K562 (cell line): ENCODE measurements around the gene RND1. TPM values are rescaled to one million over a fixed set of nuclear protein-coding genes. Genes with fewer than 3 reads are reported as not detected.

Source experiments
- BCLAF1 ChIP-seq, 2 experiments: fragments of 450-650 bp in 1 of 2; IDR thresholded peaks; 2 replicates each; pipeline ENCODE4 v1.6.1; 2011 to 2017; ENCODE audit warnings: low read depth in 2 of 2, antibody characterized with exemption in 1 of 2, borderline replicate concordance in 1 of 2, low read length in 1 of 2, mild to moderate bottlenecking in 1 of 2, mixed read lengths in 1 of 2; ENCODE audit not compliant: control insufficient read depth in 1 of 2
- CREM ChIP-seq: IDR thresholded peaks from 2 replicates; pipeline ENCODE4 v1.6.1; 2014; ENCODE audit warnings: antibody characterized with exemption, low read depth
- DEAF1 ChIP-seq: fragments of 450-650 bp; formaldehyde crosslinking; IDR thresholded peaks from 2 replicates; pipeline ENCODE4 v1.4.0; 2020; ENCODE audit warnings: mild to moderate bottlenecking, moderate library complexity
- FOXP1 ChIP-seq: sonication (generic); formaldehyde crosslinking; IDR thresholded peaks from 2 replicates; pipeline ENCODE4 v1.8.0; 2022; ENCODE audit warnings: mild to moderate bottlenecking, missing genetic modification reagents
- HNRNPL ChIP-seq: fragments of 200-400 bp; formaldehyde crosslinking; IDR thresholded peaks from 2 replicates; pipeline ENCODE4 v1.6.1; 2017; ENCODE audit warnings: low read depth, mild to moderate bottlenecking, low read length
- MAX ChIP-seq: sonication (generic); formaldehyde crosslinking; IDR thresholded peaks from 2 replicates; pipeline ENCODE4 v1.9.0; 2022; ENCODE audit warnings: mild to moderate bottlenecking, missing genetic modification reagents
- MTA3 ChIP-seq: fragments of 450-650 bp; formaldehyde crosslinking; IDR thresholded peaks from 2 replicates; pipeline ENCODE4 v1.6.1; 2017; ENCODE audit warnings: mild to moderate bottlenecking, borderline replicate concordance
- NONO ChIP-seq, 2 experiments: fragments of 200-400 bp in 1 of 2; fragments of 450-650 bp in 1 of 2; formaldehyde crosslinking in 1 of 2; IDR thresholded peaks; 2 replicates each; pipeline ENCODE4 v1.6.1; 2017; ENCODE audit warnings: low read depth in 2 of 2, mild to moderate bottlenecking in 2 of 2, moderate library complexity in 2 of 2, low read length in 1 of 2
- PHF20 ChIP-seq: fragments of 450-650 bp; IDR thresholded peaks from 2 replicates; pipeline ENCODE4 v1.6.1; 2018; ENCODE audit not compliant: partially characterized antibody
- SMARCA4 ChIP-seq: fragments of 450-650 bp; IDR thresholded peaks from 2 replicates; pipeline ENCODE4 v1.6.1; 2016
- SP1 ChIP-seq: sonication (generic); formaldehyde crosslinking; IDR thresholded peaks from 2 replicates; pipeline ENCODE4 v1.8.1; 2022; ENCODE audit warnings: mild to moderate bottlenecking, missing genetic modification reagents
- TEAD1 ChIP-seq, 2 experiments: fragments of 450-650 bp in 1 of 2; sonication (generic) in 1 of 2; formaldehyde crosslinking; IDR thresholded peaks; 2 replicates each; pipeline versions ENCODE4 v1.4.0 to v1.8.0; 2020 to 2022; ENCODE audit warnings: mild to moderate bottlenecking in 2 of 2, missing genetic modification reagents in 1 of 2
- THRAP3 ChIP-seq: fragments of 450-650 bp; IDR thresholded peaks from 2 replicates; pipeline ENCODE4 v1.6.1; 2016; ENCODE audit warnings: mild to moderate bottlenecking, inconsistent platforms, borderline replicate concordance
- ZC3H4 ChIP-seq: sonication (generic); formaldehyde crosslinking; IDR thresholded peaks from 2 replicates; pipeline ENCODE4 v1.9.0; 2021; ENCODE audit warnings: missing genetic modification reagents, borderline replicate concordance
- ZNF165 ChIP-seq: fragments of 250-450 bp; sonication (Bioruptor Pico); IDR thresholded peaks from 2 replicates; pipeline ENCODE4 v1.4.0; 2020; ENCODE audit warnings: borderline replicate concordance
- ZNF384 ChIP-seq: IDR thresholded peaks from 2 replicates; pipeline ENCODE4 v1.6.1; 2012; ENCODE audit warnings: low read depth, low read length, improper control_type of control experiment
- ZNF41 ChIP-seq: fragments of 250-450 bp; sonication (Bioruptor Pico); conservative IDR thresholded peaks from 2 replicates; pipeline ENCODE4 v1.4.0; 2020; ENCODE audit warnings: mild to moderate bottlenecking
- ZNF436 ChIP-seq: fragments of 250-450, 450-650 bp; sonication (Bioruptor Pico); formaldehyde crosslinking; IDR thresholded peaks from 2 replicates; pipeline ENCODE4 v1.7.0; 2020; ENCODE audit warnings: mild to moderate bottlenecking
- ZNF589 ChIP-seq: fragments of 200-800 bp; sonication (Bioruptor generic); IDR thresholded peaks from 2 replicates; pipeline ENCODE4 v1.6.1; 2016; ENCODE audit warnings: low read depth, missing genetic modification characterization, missing compliant biosample characterization
- ZNF639 ChIP-seq, 2 experiments: fragments of 200-800 bp in 1 of 2; sonication (Bioruptor generic) in 1 of 2; sonication (generic) in 1 of 2; formaldehyde crosslinking in 1 of 2; IDR thresholded peaks in 1 of 2; conservative IDR thresholded peaks in 1 of 2; 2 replicates each; pipeline versions ENCODE4 v1.5.0 to v1.6.1; 2016 to 2020; ENCODE audit warnings: missing compliant biosample characterization in 1 of 2, missing genetic modification characterization in 1 of 2, missing genetic modification reagents in 1 of 2
- polyA plus RNA-seq, 8 experiments: library from polyadenylated mRNA; depleted of rRNA in 4 of 8; stranded (reverse) in 5 of 8; unstranded in 3 of 8; fragments of >200 nt; fragmentation: Nextera tagmentation in 2 of 8; fragmentation: Illumina TruSeq in 1 of 8; extraction: Ambion mirVana in 2 of 8; extraction: Trizol in 1 of 8; gene quantifications; 2 replicates each; pipeline versions ENCODE4 v1.2.1 to v1.2.3, GENCODE V29; 2011 to 2014; ENCODE audit warnings: inconsistent platforms in 1 of 8, missing spikeins in 1 of 8
- total RNA-seq, 7 experiments: library from RNA; depleted of rRNA in 6 of 7; stranded (reverse); fragments of >200 nt in 6 of 7; fragmentation: Illumina TruSeq in 2 of 7; extraction: Trizol in 2 of 7; gene quantifications; 2 replicates each; pipeline versions ENCODE4 v1.2.1 to v1.2.3, GENCODE V29; 2011 to 2021; ENCODE audit warnings: low replicate concordance in 1 of 7

RND1 gene
- total and polyA plus RNA-seq, 9 of the 15 experiments (the other 6 are each of a cell fraction or from before 2014, with no cell fraction given) = 0.18 to 0.78 (median 0.58) TPM; not detected in 2

- TF ChIP-seq ZNF639 (CRISPR knock-in tag; conservative IDR thresholded peaks at IDR 0.05 in 1 of 2, IDR thresholded peaks at IDR 0.05 in 1 of 2) (no peak), ZNF589 (CRISPR knock-in tag) (peak; percentile 60; the same call in 1 of the 2 replicates), SP1 (CRISPR knock-in tag) (peak; percentile 78), MAX (CRISPR knock-in tag) (peak; percentile 92), MTA3 (peak; percentile 90; the same call in 1 of the 2 replicates), THRAP3 (no peak), PHF20 (peak; percentile 57), ZNF41 (CRISPR knock-in tag) (no peak), HNRNPL (peak; percentile 83; the same call in 1 of the 2 replicates), CREM (peak; percentile 74), NONO (IDR thresholded peaks at IDR 0.05; ENCODE audit: low read depth in 2 of 2, low read length in 1 of 2) (peak; percentile 55 to 93; a peak in 3 of 4 replicates), FOXP1 (CRISPR knock-in tag) (peak; percentile 83; the same call in 1 of the 2 replicates), ZNF165 (CRISPR knock-in tag) (no peak), ZNF384 (peak; percentile 65), ZC3H4 (CRISPR knock-in tag) (no peak), ZNF436 (no peak), BCLAF1 (IDR thresholded peaks at IDR 0.05; ENCODE audit: borderline replicate concordance in 1 of 2, control insufficient read depth in 1 of 2, low read depth in 2 of 2, low read length in 1 of 2) (0 out of 4 replicates have a peak, but pooled peaks of 1 of the 2 experiments have one; percentile 42), TEAD1 (CRISPR knock-in tag; IDR thresholded peaks at IDR 0.05) (peak; percentile 9 to 73; a peak in 2 of 4 replicates), DEAF1 (CRISPR knock-in tag) (peak; percentile 65), SMARCA4 (no peak)
Observed at GRCh38 chr12:48814262-48815125, 51.2 kb downstream of the RND1 start (continued).
